NCI-H1092 (cell line): ENCODE measurements around the gene STN1.

Source experiments
- DNase-seq: peaks from one replicate; lab custom pipeline; 2025; lab: John Stamatoyannopoulos, UW

Gene STN1

DNA sequence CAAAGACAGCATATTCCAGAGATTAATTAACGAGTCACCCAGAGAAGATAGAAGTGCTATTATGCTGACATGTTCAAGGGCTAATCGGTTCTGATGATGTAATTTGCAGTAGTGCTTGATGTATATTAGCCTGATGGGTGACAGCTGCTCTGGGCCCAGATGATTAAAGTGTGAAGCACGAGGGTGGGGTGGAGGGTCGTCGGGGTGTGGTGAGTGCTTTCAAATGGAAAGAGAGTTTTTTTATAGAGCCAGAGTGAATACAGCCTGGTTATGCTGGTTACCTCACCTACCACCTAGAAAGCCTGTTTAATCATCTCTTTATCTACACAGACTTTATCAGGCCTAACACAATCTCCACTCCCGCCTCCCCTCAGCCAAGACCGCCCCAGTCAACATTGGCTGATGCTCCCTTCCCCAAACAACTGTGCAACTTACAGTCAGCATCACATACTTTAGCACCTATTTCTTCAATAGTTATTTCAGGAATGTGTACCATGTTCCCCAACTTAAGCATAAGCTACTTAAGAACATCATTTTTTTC lies 11.5 kb upstream of the STN1 start:
- no peak for DNase-seq

DNA sequence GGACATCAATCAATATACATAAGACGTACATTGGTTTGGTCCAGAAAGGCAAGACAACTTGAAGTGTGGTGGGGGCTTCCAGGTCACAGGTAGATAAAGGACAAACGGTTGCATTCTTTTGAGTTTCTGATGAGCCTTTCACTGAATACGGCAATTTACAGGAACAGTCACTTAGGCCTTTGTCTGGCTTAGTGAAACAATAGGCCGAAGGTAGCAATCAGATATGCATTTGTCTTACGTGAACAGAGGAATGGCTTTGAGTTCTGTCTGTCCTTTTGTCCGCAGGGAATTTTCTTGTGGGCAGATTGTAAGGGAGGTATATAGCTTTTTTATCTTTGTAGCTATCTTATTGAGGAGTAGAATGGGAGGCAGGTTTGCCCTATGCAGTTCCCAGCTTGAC lies 10.8 kb upstream of the STN1 start:
- no peak for DNase-seq

DNA sequence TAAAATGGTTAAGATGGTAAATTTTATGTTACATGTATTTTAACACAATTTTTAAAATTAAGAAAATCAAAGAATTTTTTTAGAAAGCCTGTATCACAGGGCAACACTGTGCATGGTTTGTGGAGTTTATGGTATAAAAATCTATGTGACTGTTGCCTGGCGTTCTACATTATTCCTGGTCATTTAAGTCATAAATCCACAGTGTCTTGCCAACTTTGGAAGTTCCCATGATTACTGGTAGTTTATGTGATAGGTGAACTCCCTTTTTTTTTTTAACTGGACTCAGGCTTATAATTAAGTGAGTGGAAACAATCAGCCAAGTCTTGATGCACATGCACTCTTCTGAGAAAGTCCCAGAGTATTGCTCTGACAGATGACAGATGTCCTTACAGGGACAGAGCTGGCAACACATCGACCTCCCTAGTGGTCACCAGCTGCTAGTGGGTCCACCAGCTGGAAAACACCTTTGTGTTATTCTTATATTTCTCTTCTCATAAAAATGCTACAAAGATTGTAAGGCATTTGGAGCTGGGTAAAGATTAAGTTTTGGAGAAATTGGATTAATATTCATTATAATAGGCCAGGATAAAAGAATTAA lies 8.8 kb upstream of the STN1 start:
- DNase-seq: no peak

- DNase-seq: no peak
These were observed 7.6 kb upstream of the STN1 start for GRCh38 chr10:103925591-103925990.

- no peak for DNase-seq
These were observed 5.5 kb upstream of the STN1 start for GRCh38 chr10:103923502-103923901.

DNA sequence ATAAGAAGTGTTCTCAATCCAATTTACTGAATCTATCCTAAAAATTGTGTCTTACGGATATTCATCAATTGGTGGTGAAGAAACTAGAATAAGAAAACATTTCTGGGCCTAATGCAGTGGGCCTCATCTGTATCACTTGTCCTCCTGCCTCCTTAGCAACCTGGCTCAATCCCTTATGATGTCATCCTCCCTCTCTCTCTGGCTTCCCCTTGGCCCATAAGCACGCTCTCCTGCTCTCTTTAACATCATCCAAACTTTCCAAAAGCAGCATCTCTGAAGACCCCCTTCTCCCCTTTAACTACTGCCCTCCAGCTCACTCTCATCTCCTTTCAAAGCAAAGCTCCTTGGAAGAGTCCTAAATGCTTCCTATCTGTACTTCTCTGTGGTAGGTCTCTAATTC lies 4.7 kb upstream of the STN1 start:
- DNase-seq: no peak

- no peak for DNase-seq
These were observed 3.8 kb upstream of the STN1 start for GRCh38 chr10:103921750-103922195.

DNA sequence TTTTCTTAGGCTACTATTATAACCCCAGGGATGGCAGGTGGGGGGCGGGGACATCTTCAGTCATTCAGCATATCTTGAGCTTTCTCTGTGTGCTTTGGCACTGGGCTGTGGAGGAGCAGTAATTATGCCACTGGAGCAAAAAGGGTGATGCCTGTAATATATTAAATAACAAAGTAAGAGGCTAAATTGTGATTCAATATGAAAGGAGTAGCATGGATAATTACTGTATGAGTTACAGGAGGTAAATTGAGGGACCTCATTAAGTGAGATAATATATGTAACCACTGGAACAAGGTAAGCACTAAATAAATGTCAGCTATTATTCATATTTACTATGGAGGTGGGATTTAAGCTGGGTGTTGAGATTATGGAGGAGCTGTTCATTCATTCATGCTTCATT lies 3.3 kb upstream of the STN1 start:
- no peak for DNase-seq

GRCh38 chr10:103919648-103920025 lies 1.7 kb upstream of the STN1 start:
- DNase-seq: no peak

GRCh38 chr10:103917302-103918052 lies 507 bp downstream of the STN1 start:
- DNase-seq: no peak

- no peak for DNase-seq
These were observed 1.1 kb downstream of the STN1 start for GRCh38 chr10:103916876-103917275.

DNA sequence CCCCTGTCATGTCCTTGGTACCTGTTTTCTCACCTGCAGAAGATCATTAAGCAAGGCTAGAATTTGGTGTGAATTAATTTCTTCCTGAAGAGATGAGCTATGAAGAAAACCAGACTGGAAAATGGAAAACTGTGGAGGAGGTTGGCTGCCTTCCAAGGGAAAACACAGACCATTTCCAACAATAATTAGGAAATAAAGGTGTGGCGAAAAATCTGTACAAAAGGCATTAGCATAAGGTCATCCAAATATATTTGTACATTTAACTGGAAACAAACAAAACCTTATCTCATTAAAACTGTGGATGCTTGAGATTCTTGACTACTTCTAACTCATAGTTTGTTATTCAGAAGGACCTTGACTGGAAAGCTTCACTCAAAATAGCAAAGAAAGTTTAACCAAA lies 1.7 kb downstream of the STN1 start:
- no peak for DNase-seq

DNA sequence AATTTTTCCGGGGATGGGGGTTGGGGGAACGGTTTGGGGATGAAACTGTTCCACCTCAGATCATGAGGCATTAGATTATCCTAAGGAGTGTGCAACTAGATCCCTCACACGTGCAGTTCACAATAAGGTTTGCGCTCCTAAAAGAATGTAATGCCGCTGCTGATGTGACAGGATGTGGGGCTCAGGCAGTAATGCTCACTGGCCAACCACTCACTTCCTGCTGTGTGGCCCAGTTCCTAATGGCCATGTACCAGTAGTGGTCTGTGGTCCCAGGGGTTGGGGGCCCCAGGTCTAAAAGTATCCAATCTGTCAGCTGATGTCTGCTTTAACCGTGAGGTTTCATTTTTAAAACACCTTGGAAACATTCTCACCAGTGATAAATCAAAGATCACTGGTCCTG lies 2.2 kb downstream of the STN1 start:
- DNase-seq: no peak

- no peak for DNase-seq
These were observed 5.2 kb downstream of the STN1 start for GRCh38 chr10:103912759-103913158.

- DNase-seq: no peak
These were observed 6.9 kb downstream of the STN1 start for GRCh38 chr10:103911021-103911459.

DNA sequence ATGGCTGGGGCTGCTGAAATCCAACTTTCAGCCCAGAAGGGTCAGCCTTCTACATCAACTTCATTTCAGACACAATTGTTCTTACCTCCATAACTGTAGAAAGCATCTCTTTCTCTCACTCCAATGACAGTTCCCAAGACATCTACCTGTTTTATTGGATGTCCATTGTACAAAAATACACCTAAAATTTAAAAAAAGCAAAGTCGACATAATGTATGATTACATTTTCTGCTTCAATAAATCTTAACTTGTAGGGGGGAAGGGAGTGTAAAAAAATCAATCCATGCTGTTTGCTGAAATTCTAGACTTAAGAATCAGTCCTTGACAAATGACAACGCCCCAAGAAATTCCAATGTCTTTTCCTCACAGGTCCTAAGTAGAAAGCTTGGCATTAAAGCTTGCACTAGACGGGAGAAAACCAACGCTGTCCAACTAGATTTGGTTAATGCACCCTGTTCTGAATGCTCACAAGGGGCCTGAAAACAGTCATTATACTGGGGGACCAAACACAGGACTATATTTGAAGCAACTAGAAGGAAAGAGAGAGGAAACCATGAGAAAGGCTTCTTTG lies 7.5 kb downstream of the STN1 start:
- DNase-seq: no peak

DNA sequence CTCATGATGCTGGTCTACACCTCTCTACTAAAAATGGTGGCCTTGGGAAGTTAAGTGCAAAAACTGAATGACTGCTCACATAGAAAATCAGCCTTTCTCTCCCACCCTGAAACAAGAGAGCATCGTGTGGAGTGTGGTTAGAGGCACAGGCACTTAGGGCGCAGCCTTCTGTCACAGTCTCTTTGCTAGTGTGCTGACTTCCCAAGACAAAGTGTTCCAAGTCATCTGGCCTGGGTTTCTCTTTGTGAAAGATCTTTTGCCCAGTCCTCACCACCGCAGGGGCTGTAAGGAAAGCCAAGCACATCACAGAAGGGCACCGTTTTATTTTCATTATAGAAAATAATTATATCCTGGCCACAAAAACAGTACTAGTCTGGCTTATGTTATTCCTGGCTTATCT lies 12.5 kb downstream of the STN1 start:
- no peak for DNase-seq

DNA sequence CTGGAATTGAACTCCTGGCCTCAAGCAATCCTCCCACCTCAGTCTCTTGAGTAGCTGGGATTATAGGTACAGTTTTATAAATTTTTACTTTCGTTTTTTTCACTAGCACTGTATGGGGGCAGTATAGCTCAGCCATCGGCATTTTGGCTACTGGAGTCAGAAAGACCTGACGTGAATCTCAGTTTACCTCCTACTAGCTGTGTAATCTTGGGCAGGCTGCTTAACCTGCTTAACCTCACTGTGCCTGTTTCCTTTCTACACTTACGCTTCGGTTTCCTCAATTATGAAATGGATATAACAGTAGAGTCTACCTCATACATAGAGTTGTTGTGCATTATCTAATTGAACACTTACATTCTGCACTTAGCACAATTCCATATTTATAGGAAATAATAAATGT lies 16.7 kb downstream of the STN1 start:
- DNase-seq: no peak

- no peak for DNase-seq
These were observed 18.7 kb downstream of the STN1 start for GRCh38 chr10:103899312-103899711.

DNA sequence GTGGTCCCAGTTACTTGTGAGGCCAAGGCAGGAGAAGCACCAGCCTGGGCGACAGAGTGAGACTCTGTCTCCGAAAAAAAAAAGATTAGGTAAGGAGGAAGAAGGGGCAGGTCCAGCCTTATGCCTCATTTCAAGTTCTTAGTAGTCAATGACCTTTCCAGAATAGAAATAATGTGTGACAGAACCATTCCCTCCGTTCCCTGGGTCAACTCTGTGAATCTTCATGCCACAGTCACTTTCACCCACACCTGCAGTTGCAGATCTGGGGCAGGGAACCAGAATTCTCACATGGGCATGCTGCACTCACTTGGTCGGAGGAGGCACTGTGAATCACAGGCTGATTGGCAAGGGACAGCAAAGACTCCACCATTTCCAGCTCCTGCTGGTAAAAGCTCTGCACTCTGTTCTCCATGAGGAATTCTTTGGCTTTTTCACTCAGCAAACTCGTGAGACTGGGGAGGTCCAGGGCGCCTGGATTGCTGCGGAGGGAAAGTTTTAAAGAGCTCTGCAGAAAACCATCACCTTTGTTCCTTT lies 20.7 kb downstream of the STN1 start:
- DNase-seq: no peak

DNA sequence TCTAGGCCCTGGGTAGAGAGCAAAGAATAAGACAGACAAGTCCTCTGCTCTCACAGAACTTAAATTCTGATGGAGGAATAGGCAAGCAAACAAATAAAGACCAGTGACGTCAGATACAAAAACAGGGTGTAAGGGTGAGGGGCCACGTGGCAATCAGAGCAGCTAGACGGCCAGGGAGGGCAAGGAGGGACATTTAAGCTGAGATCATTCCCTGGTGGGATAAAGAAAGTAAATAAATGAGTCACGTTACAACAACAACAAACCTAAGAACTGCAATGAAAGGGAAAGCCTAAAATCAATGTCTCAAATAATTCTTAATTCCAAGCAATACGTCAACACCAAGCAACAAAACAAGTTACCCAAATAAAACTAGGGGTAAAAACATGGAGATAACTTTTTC lies 21.8 kb downstream of the STN1 start:
- no peak for DNase-seq

DNA sequence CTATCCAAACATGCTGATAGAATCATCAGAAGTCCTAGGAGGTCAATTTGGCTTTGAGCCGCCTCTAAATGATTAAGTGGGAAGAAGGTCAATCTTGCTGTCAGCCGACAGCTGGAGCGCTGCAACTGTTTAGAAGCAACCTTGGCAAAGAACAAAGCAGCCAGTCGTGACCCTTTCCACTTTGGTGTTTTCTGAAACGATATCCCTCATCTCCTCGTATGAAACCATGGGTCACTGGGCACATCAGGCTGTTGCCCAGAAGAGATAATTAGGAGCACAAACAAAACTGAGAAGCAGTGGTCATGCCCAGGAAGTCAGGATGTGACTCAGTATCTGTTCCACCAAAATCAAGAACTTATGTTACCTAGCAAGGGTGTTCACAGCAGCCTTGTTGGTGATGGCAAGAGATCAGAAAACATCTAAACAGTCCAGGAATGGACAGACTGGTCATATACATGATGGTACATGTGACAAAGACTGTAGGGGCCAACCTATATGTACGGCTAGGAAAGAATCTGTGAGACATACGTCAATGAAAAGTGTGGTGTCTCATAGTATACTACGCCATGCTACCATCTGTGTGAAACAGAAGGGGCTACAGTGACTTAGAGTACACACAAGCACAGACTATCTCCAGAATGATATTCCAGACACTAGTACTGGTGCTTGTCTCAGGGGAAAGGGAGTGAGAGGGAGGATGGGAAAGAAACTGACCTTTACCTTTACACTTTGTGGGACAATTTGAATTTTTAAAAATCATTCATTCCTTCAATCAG lies 22.4 kb downstream of the STN1 start:
- DNase-seq: no peak
